H9 (cell line): ENCODE results near the gene UBA1. TPM values are rescaled to one million over a fixed set of nuclear protein-coding genes. Genes with fewer than 3 reads are reported as not detected.

Source experiments
- DNase-seq: peaks from one replicate; pipeline ENCODE4 v3.0.0-alpha.2; 2017
- H2AFZ ChIP-seq: one replicate; pipeline ENCODE4 v1.6.1; 2013; ENCODE audit warnings: mild to moderate bottlenecking, low read length, control low read depth, moderate library complexity
- H2AK5ac ChIP-seq: 2 replicates; pipeline ENCODE4 v1.6.1; 2013; ENCODE audit warnings: low read length, control low read depth, mixed read lengths; ENCODE audit not compliant: insufficient read length
- H2BK120ac ChIP-seq: one replicate; pipeline ENCODE4 v1.6.1; 2013; ENCODE audit warnings: low read depth, mild to moderate bottlenecking, low read length, control low read depth, inconsistent platforms; ENCODE audit not compliant: poor library complexity, severe bottlenecking
- H2BK12ac ChIP-seq: 2 replicates; pipeline ENCODE4 v1.6.1; 2013; ENCODE audit warnings: low read length, control low read depth, mixed read lengths, low read depth; ENCODE audit not compliant: insufficient read length
- H2BK15ac ChIP-seq: 2 replicates; pipeline ENCODE4 v1.6.1; 2013; ENCODE audit warnings: low read depth, low read length, control low read depth
- H2BK20ac ChIP-seq: one replicate; pipeline ENCODE4 v1.6.1; 2013; ENCODE audit warnings: low read depth, mild to moderate bottlenecking, low read length, control low read depth, inconsistent platforms; ENCODE audit not compliant: poor library complexity, severe bottlenecking
- H2BK5ac ChIP-seq: 2 replicates; pipeline ENCODE4 v1.6.1; 2013; ENCODE audit warnings: low read length, control low read depth, mixed read lengths; ENCODE audit not compliant: insufficient read length
- H3K14ac ChIP-seq: 2 replicates; pipeline ENCODE4 v1.6.1; 2013; ENCODE audit warnings: low read length, control low read depth; ENCODE audit not compliant: insufficient read depth
- H3K18ac ChIP-seq: 2 replicates; pipeline ENCODE4 v1.6.1; 2013; ENCODE audit warnings: low read depth, mild to moderate bottlenecking, mixed read lengths, low read length, control low read depth; ENCODE audit not compliant: insufficient read length
- H3K23ac ChIP-seq: 2 replicates; pipeline ENCODE4 v1.6.1; 2013; ENCODE audit warnings: low read length, control low read depth, mixed read lengths, low read depth; ENCODE audit not compliant: insufficient read length
- H3K23me2 ChIP-seq: 2 replicates; pipeline ENCODE4 v1.6.1; 2013; ENCODE audit warnings: low read depth, mild to moderate bottlenecking, mixed read lengths, low read length, control low read depth; ENCODE audit not compliant: insufficient read length, poor library complexity, severe bottlenecking
- H3K27ac ChIP-seq: 2 replicates; pipeline ENCODE4 v1.5.1; 2013; ENCODE audit warnings: low read length, control low read depth, mixed read lengths, low read depth; ENCODE audit not compliant: insufficient read length
- H3K27me3 ChIP-seq: 2 replicates; pipeline ENCODE4 v1.6.1; 2013; ENCODE audit warnings: low read length, control low read depth, inconsistent platforms; ENCODE audit not compliant: insufficient read depth
- H3K4ac ChIP-seq: 2 replicates; pipeline ENCODE4 v1.6.1; 2013; ENCODE audit warnings: low read depth, mild to moderate bottlenecking, control low read depth, inconsistent platforms, low read length, moderate library complexity
- H3K4me1 ChIP-seq: 2 replicates; pipeline ENCODE4 v1.6.1; 2013; ENCODE audit warnings: low read length, control low read depth, inconsistent platforms; ENCODE audit not compliant: insufficient read depth
- H3K4me2 ChIP-seq: 2 replicates; pipeline ENCODE4 v1.6.1; 2013; ENCODE audit warnings: low read length, control low read depth, mixed read lengths; ENCODE audit not compliant: insufficient read length, insufficient read depth
- H3K56ac ChIP-seq: 2 replicates; pipeline ENCODE4 v1.6.1; 2013; ENCODE audit warnings: low read depth, mild to moderate bottlenecking, mixed read lengths, low read length, control low read depth; ENCODE audit not compliant: insufficient read length
- H3K79me1 ChIP-seq: 2 replicates; pipeline ENCODE4 v1.6.1; 2013; ENCODE audit warnings: low read depth, mild to moderate bottlenecking, moderate library complexity, low read length, control low read depth, inconsistent platforms; ENCODE audit not compliant: insufficient read depth, poor library complexity, severe bottlenecking
- H3K79me2 ChIP-seq: 2 replicates; pipeline ENCODE4 v1.6.1; 2013; ENCODE audit warnings: low read length, control low read depth, inconsistent platforms; ENCODE audit not compliant: insufficient read depth
- H3K9ac ChIP-seq: 2 replicates; pipeline ENCODE4 v1.6.1; 2013; ENCODE audit warnings: low read length, control low read depth, mixed read lengths; ENCODE audit not compliant: insufficient read length; ENCODE audit errors: extremely low read depth
- H3K9me3 ChIP-seq: one replicate; pipeline ENCODE4 v1.6.1; 2013; ENCODE audit warnings: low read depth, low read length, inconsistent platforms; ENCODE audit not compliant: control insufficient read depth
- H3T11ph ChIP-seq: one replicate; pipeline ENCODE4 v1.6.1; 2013; ENCODE audit warnings: mild to moderate bottlenecking, low read length, control low read depth, inconsistent platforms
- H4K20me1 ChIP-seq: one replicate; pipeline ENCODE4 v1.6.1; 2013; ENCODE audit not compliant: control insufficient read depth, insufficient read length, insufficient read depth
- H4K5ac ChIP-seq: 2 replicates; pipeline ENCODE4 v1.6.1; 2013; ENCODE audit warnings: low read depth, mild to moderate bottlenecking, mixed read lengths, low read length, control low read depth; ENCODE audit not compliant: insufficient read length
- H4K8ac ChIP-seq: replicated peaks from 2 replicates; pipeline ENCODE4 v1.6.1; 2013; ENCODE audit warnings: low read length, control low read depth, mixed read lengths, low read depth; ENCODE audit not compliant: insufficient read length
- H4K91ac ChIP-seq: 2 replicates; pipeline ENCODE4 v1.6.1; 2013; ENCODE audit warnings: low read depth, mild to moderate bottlenecking, moderate library complexity, mixed read lengths, low read length, control low read depth; ENCODE audit not compliant: insufficient read length
- H3K27ac Mint-ChIP-seq, 3 experiments: 2 replicates in 2 of 3; 3 replicates in 1 of 3; pipeline ENCODE4 v1.8.0; 2020 to 2021; ENCODE audit warnings: mixed read lengths in 3 of 3, mild to moderate bottlenecking in 1 of 3, moderate library complexity in 1 of 3
- H3K27me3 Mint-ChIP-seq: 2 replicates; pipeline ENCODE4 v1.8.0; 2021; ENCODE audit warnings: low read depth, mild to moderate bottlenecking, moderate library complexity, mixed read lengths
- H3K36me3 Mint-ChIP-seq, 3 experiments: 2 replicates in 2 of 3; 3 replicates in 1 of 3; pipeline ENCODE4 v1.8.0; 2020 to 2021; ENCODE audit warnings: low read depth in 3 of 3, mixed read lengths in 3 of 3; ENCODE audit not compliant: insufficient read depth in 1 of 3
- H3K4me1 Mint-ChIP-seq, 2 experiments: 2 replicates each; pipeline ENCODE4 v1.8.0; 2020; ENCODE audit warnings: mixed read lengths in 2 of 2
- H3K4me3 Mint-ChIP-seq, 2 experiments: 2 replicates in 1 of 2; 3 replicates in 1 of 2; pipeline ENCODE4 v1.8.0; 2020 to 2021; ENCODE audit warnings: mild to moderate bottlenecking in 2 of 2, mixed read lengths in 2 of 2, moderate library complexity in 1 of 2
- H3K9me3 Mint-ChIP-seq, 2 experiments: 2 replicates in 1 of 2; 3 replicates in 1 of 2; pipeline ENCODE4 v1.8.0; 2020; ENCODE audit warnings: mild to moderate bottlenecking in 2 of 2, mixed read lengths in 2 of 2, moderate library complexity in 1 of 2
- CTCF ChIP-seq: fragments of 200-600 bp; sonication (generic); conservative IDR thresholded peaks from 3 replicates; pipeline ENCODE4 v1.8.0; 2021; ENCODE audit warnings: antibody characterized with exemption, mild to moderate bottlenecking
- WGBS: extraction: QIAGEN DNeasy Blood & Tissue Kit; methylation state at CpG from one replicate; pipeline ENCODE4 v1.1.7; 2013; ENCODE audit warnings: missing lambda C conversion rate, low lambda C conversion rate, mixed read lengths; ENCODE audit not compliant: insufficient read length; ENCODE audit errors: extremely low coverage; 5-methylcytosine and 5-hydroxymethylcytosine counted together
- long read RNA-seq: library from polyadenylated mRNA; unstranded; transcript quantifications from one replicate; pipeline ENCODE4 v2.0.0, GENCODE V29; 2020
- total RNA-seq: library from RNA; stranded (reverse); gene quantifications from 2 replicates; pipeline ENCODE4 v1.2.1, GENCODE V29; 2021

The UBA1 gene
- 421 and 427 TPM in 2 replicates for total RNA-seq
- long read RNA-seq, transcript UBA1-202 (10 exons, 2,497 nt) = minor isoform, 5 of 1,854 reads
- long read RNA-seq, transcript UBA1-203 (26 exons, 3,466 nt) = minor isoform, 217 of 1,854 reads
- long read RNA-seq, transcript UBA1-201 (26 exons, 3,559 nt) = major isoform, 970 of 1,854 reads
- long read RNA-seq, partial matches to known transcripts = 362 of 1,854 reads
- long read RNA-seq, other reads (novel, unspliced or antisense) = 300 of 1,854 reads

GRCh38 chrX:47193475-47194193 lies at the start of gene UBA1:
Gene UBA1 (plus strand): TSS chrX:47193829. CDS start chrX:47198803, 4,974 bp downstream.
- Histone ChIP-seq H4K8ac (no peak within 1 kb of the TSS), H2BK20ac (no peak within 1 kb of the TSS), H3K4me1 (peaks cover 15% of the 10 kb centered on the region; the same call in 1 of the 2 replicates), H4K91ac (no peak within 1 kb of the TSS), H3K27me3 (no peaks in the 10 kb centered on the region), H3K23me2 (peaks cover 15% of the 10 kb centered on the region), H2BK12ac (no peak within 1 kb of the TSS), H3K18ac (peak within 1 kb of the TSS; percentile 92), H3K79me2 (peaks cover 38% of the 10 kb centered on the region; the same call in 1 of the 2 replicates), H3K23ac (no peak within 1 kb of the TSS), H4K20me1 (no peaks in the 10 kb centered on the region), H3K9ac (peak within 1 kb of the TSS; percentile 84), H3K14ac (peak within 1 kb of the TSS; percentile 98), H2AFZ (no peak within 1 kb of the TSS), H4K5ac (no peak within 1 kb of the TSS), H3T11ph (no peak within 1 kb of the TSS), H3K56ac (no peak within 1 kb of the TSS), H3K4me2 (peak within 1 kb of the TSS; percentile 89), H3K9me3 (no peaks in the 10 kb centered on the region), H2AK5ac (no peak within 1 kb of the TSS), H3K4ac (no peak within 1 kb of the TSS), H3K27ac (peak within 1 kb of the TSS; percentile 35), H2BK15ac (no peak within 1 kb of the TSS), H2BK5ac (peak within 1 kb of the TSS; percentile 23), H3K79me1 (peaks cover 12% of the 10 kb centered on the region), H2BK120ac (no peak within 1 kb of the TSS)
- peaks cover 2 to 18% of the 10 kb centered on the region in 2 experiments; a peak in 4 of 5 replicates for H3K9me3 Mint-ChIP-seq
- TF ChIP-seq CTCF = peak; percentile 89
- peak; percentile 96 for DNase-seq
- peak within 1 kb of the TSS; percentile 96 to 97 for H3K4me3 Mint-ChIP-seq
- H3K4me1 Mint-ChIP-seq = peaks cover 46 to 50% of the 10 kb centered on the region in 2 experiments
- peak within 1 kb of the TSS; percentile 99 to 100 (median 99) for H3K27ac Mint-ChIP-seq
- no CpG with 5 or more reads among the region's 50 CpGs for WGBS
- H3K36me3 Mint-ChIP-seq = peaks cover 41 to 43% (median 42%) of the 10 kb centered on the region in 3 experiments
- H3K27me3 Mint-ChIP-seq = no peaks in the 10 kb centered on the region; the same call in 1 of the 2 replicates
